Tibial nerve (tissue), 3 donors: ENCODE measurements around the gene GPR152.

Source experiments
- CTCF ChIP-seq, 5 experiments: fragments of 200-600 bp in 3 of 5; fragments of 450-650 bp in 2 of 5; sonication (generic) in 3 of 5; IDR thresholded peaks; one replicate each; pipeline ENCODE4 v1.5.1; 2016 to 2019; ENCODE audit warnings: antibody characterized with exemption in 5 of 5, mild to moderate bottlenecking in 3 of 5, moderate library complexity in 2 of 5
- POLR2A ChIP-seq, 2 donors: fragments of 450-650 bp; IDR thresholded peaks; one replicate each; pipeline ENCODE4 v1.6.1; 2017; ENCODE audit warnings: antibody characterized with exemption in 2 of 2, mild to moderate bottlenecking in 2 of 2, moderate library complexity in 2 of 2

- TF ChIP-seq CTCF (IDR thresholded peaks at IDR 0.05) (no peak), POLR2A (IDR thresholded peaks at IDR 0.05) (no peak)
Measured at GRCh38 chr11:67406969-67407687, 45.4 kb downstream of the GPR152 start.
